ENCODE results near the gene FAM72D.
"Not testable (repeated sequence)": the region's sequence is repeated elsewhere in the genome, so short reads cannot be mapped to it uniquely, and the experiment has no call there.

The FAM72D gene

DNA sequence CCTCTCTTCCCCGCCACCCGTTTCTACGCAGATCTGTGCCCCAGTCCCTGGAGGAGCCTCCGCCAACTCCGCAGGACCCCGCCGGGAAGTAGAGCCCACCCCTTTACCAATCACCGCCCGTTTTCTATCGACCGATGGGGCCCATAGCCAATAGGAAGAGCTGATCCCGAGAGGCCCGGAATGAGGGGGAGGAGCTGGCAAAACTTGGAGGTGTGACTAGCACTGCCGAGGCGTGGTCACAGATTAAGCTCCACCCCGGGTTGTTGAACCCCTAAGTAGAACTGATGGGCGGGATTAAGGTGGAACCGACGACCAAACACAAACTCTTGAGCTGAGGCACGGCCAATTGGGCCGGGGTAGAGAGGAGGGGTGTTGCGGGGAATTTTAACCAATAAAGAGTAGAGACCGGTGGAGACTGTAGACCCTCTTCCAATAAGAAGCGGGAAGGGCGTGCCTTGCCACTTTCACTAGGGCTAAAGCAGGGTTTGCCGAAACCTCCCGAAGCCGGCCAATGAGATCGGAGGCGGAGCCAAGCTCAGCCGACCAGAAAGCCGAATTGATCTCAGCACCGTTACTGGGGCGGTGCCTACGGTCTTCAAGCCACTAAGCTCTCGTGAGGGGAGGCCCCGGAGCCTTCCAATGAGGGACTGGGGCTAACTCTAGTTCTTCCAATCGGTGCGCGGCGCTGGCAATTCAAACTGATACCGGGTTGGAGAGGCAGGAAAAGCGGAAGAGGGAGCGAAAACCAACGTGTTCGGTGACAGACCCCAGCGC lies at the start of gene FAM72D, which contains the start of gene SRGAP2B:
FAM72D (plus strand) TSS at position 691 of the 774 bp plus-strand sequence. CDS start 874 bp downstream, outside the sequence.
SRGAP2B (minus strand) TSS at position 45 of the 774 bp plus-strand sequence. CDS start 2,427 bp downstream, outside the sequence.
- FAIRE-seq, result peak; percentile 99

DNA sequence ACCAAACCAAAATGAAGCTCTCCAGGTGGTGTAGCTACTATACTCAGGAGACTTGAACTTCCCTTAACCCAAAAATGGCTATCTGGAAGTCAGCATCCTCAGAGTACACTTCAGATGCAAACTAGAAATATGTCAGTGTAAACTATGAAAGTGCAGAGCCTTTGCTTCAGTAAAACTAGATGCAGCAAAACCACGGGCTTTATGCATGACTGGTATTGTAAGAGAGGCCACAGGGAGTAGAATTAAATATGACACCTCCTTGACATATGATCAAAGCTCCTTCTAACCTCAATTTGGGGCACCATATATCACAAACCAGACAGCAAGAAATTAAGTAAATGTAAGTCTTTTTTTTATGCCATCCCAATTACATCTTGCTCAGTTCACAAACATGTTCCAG lies 48.2 kb upstream of the FAM72D start:
- FAIRE-seq, result not testable (repeated sequence)

DNA sequence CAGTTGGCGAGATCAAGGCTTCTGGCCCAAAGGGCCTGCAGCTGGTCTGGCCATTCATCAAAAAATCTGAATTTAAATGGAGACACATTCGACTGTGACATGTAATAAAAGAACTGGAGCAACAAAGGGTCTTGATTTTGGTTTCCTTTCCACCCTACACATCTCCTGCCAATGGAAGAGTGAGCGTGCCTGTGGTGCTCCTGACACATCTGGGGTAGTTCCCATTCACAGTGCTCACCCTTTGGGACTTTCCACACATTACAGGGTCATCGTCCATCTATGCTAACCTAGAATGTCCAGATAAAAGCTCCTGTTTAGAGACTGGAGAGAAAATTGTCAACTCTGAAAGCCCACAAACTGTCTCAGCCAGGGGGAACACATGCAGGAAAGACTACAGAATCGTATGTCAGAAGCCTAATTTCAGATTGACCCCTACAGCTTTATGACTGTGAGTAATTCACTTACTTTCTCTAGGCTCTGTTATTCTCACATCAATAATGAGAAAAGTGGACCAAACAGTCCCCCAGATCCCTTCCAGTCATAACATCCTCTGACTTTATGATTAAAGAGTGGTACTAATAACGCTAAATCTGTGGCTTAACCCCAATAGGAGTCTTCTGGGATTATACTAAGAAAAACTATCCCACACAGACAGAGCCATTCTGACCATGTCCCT lies 47.5 kb upstream of the FAM72D start:
- not testable (repeated sequence) for FAIRE-seq

DNA sequence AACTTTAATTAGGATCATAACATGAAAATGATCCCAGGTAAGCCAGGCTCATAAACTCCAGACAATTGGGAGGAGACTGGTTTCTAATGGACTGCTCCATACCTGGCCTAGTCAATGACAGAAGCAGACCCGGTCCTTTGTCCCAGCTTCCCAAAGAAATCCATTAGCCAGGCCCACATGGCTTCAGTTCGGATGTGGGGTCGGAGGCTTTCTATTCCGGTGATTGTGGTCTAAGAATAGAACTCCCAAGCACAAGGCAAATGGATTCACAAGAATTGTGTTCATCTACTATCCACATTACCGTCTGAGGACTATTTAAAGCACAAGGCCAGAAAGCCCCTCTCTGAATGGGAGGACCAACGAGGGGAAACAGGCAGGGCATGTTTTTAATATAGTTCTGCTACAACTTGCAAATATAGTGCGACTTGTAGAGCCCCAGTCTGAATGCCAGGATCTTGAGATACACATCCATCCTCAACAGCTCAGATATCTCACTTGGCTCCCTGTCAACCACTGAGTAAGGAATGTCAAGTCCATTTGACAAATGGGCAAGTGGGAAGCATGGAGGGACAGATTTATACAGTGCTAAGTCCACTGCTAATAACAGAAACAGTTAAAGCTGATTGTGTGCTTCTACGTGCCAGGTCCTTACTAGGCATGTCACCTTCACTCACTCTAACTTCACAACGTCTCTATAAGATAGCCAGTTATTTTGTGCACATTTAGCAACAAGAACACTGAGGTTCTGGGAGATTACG lies 43.6 kb upstream of the FAM72D start:
- FAIRE-seq, result not testable (repeated sequence)

DNA sequence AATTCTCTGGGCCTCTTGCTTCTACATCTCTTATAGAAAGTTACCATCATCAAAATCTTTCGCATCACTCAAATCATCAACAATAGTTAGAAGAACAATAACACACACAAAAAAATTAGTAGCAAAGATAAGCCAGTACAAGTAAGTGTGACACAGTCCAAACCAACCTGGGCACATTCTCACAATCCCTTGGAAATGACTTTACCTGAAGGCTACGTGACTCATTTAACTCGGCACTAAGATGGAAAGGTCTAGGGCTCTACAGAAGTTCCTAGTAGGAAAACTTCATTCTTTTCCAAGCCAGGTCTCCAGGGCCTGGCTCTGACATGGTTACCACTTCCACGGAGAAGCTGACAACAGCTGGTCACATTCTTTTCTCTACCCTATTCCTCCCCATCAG lies 42.3 kb upstream of the FAM72D start:
- not testable (repeated sequence) for FAIRE-seq

DNA sequence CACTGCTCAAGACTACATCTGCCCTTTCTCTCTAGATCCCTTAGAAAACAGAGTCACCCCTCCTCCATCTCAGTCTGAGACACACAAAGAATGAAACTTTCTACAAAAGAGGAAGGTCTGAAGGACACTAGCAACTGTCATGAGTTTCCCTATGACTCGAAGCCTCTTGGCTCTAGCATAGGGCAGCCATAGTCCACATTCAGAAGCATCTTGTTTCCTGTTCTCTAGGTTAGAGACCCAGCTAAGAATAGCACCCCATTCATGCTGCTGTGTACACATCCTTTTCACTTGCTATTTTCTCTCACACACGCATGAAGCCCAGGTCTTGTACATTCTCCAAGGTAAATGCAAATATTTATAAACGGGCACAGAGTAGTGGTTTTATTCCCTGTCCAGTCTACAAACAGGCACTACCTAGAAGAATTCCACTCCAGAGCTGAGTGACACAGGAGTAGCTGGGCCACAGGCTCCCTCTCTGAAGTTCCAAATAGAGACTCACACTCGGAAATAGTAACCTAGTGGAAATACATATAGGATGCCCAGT lies 40.5 kb upstream of the FAM72D start:
- not testable (repeated sequence) for FAIRE-seq

DNA sequence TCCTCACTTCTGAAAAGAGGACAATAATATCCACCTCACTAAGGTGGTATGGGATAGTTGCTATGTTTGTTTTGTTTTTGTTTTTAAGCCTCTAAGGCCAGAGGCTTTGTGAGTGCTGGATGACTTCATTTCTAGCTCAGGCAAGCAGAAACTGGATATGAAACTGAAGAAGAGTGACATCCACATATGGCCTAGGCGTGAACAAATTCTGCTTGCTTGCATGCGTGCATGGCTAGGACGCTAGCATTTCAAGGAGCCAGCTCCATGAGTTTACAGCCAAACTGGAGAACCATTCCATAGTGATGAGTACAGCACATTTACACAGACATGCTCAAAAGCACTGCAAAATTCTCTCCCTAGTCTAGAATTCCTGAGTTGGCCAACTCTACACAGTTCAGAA lies 37.6 kb upstream of the FAM72D start:
- FAIRE-seq, result not testable (repeated sequence)

DNA sequence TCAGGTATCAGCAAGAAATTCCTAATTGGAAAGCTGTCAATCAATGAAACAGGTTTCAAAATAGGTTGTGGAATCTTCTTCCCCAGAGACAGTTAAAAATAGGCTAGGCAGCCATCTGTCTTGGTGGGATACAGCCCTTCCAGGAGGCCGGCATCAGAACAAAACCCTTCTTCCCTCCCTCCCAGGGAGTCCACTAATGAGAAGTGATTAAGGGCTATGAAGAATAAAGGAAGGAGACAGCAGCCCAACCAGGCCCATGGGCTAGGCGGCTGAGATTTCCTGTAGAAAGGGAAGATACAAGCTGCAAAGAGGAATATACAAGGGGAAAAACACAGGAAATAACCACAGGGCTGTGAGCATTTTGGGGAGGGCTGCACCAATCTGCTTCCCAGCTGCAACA lies 32.5 kb upstream of the FAM72D start:
- not testable (repeated sequence) for FAIRE-seq

DNA sequence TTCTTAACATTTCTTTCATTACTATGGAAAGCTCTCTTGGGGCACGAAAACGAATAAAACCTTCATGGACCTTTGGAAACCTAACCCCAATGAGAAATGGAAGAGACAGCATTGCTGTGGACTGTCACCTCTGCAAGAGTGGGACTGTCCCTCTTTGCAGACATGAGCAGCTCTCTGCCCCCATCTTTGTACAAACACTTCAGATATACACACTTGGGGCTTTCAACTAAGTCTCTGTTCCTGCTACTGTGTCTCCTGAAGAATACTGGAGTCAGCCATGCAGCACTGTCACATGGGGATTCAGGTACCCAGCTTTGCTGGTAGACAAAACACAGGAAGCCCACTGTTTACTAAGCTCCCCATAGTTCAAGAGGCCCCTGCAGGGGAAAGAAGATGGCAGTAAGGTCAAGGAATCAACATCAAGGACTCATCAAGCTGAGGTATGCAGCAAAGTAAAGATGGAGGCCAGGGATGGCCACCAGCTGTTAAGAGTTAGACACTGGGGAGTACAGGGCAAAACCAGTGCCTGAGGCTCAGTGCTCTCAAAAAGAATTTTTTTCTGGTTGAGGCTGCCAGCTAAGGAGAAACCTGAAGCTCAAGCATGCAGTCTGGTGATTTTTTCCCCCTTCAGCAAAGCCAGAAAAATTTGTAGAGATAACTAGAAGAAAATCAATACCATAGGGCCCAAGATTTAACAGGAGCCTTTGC lies 31.7 kb upstream of the FAM72D start:
- FAIRE-seq, result not testable (repeated sequence)

DNA sequence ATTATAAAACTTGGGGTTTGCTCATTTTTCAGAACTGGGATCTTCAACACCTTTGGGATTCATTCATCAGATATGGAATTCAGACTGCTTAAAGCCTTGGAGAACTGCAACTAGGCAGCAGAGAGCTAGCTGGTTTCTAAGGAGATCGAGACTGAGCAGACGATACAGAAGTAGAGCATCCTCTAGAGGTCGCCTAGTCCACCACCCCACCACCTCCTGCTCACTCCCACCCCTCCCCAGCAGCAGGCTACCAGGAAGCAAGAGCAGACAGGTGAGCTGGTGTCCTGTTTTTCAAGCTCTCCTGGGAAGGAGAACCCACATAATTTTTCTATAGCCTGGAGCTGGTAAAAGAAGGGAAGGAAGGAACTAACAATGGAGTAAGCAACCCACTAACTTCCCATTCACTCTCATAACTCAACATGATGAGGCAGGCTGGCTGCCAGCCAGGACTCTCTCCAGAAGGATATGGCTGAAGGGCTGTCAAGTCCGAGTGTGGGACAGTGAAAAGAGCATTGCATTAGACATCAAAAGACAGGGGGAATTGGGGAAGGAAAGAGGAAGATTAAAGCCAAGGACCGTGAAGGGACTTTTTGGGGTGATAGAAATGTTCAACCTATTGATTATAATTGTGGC lies 30.5 kb upstream of the FAM72D start:
- not testable (repeated sequence) for FAIRE-seq

DNA sequence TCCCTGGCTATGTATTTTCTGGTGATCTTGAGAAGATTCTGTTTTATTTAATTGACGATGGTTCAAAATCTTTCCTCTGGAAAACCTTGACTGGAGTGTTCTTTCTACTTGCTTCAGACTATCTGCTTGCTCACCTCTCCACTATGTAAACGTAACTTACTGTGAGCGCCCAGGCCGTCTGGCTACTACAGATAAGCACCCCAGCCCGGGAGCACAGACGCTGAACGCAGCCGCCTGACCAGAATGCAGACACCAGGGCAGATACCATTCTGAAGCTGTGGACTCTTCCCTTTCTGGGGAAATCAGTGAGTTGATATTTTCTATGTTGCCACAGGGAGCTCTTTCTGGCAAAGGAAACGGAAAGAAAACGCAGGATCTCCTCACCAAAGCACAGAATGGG lies 29.3 kb upstream of the FAM72D start:
- FAIRE-seq, result not testable (repeated sequence)

DNA sequence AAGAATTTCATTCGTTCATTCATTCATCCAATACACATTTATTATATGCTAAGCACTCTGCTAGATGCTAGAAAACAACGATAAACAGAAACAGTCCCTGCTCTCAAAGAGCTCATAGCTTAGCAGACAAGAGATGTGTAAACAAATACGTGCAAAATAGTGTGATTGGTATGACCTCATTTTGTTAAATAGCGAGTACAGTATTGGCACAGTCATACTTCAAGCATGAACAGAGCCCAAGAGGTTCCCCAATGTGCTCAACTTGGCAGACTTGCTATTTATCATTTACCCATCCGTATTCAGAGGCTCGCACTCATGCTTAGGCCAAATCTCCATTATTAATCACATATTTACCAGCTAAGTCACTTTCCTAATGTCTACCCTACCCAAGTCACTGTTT lies 24.2 kb upstream of the FAM72D start:
- not testable (repeated sequence) for FAIRE-seq

DNA sequence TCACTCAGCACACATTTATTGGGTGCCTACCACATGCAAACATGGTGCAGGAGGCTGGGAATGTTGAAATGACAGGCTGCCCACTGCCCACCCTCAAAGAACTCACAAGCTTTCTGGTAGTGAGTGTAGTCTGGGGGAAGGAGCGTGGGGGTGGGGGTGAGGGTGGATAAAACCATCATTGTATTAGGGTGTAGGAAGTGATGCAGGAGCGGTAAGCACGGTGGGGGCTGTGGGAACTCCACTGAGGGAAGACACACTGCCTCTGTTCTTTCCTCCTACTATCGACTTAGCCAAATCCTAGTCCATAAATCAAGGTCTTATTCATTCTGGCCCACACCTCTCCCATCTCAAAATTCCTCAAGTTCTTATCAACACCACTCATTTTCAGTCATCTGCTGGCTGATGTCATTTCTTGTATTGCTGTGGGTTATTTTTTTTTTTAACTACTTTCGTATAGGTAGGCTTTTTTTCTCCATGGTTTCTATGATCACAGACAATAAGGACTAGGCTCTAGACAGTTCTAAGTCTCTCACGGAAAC lies 21.7 kb upstream of the FAM72D start:
- FAIRE-seq, result not testable (repeated sequence)

DNA sequence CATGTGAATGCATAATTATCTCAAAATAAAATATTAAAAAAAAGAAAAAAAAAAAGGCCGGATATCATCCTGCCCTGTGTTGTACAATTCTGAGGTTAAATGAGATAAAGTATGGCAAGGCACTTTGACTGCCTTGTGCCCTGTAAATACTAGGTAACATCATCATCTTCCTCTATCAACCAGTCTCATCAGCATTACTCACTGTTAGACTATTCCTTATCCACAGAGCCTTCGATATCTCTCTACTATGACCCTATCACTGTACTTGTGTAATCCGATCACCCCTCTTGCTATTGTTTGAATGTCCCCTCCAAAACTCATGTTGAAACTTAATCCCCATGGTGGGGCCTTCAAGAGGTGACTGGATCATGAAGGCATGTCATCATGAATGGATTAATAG lies 18.9 kb upstream of the FAM72D start:
- not testable (repeated sequence) for FAIRE-seq

DNA sequence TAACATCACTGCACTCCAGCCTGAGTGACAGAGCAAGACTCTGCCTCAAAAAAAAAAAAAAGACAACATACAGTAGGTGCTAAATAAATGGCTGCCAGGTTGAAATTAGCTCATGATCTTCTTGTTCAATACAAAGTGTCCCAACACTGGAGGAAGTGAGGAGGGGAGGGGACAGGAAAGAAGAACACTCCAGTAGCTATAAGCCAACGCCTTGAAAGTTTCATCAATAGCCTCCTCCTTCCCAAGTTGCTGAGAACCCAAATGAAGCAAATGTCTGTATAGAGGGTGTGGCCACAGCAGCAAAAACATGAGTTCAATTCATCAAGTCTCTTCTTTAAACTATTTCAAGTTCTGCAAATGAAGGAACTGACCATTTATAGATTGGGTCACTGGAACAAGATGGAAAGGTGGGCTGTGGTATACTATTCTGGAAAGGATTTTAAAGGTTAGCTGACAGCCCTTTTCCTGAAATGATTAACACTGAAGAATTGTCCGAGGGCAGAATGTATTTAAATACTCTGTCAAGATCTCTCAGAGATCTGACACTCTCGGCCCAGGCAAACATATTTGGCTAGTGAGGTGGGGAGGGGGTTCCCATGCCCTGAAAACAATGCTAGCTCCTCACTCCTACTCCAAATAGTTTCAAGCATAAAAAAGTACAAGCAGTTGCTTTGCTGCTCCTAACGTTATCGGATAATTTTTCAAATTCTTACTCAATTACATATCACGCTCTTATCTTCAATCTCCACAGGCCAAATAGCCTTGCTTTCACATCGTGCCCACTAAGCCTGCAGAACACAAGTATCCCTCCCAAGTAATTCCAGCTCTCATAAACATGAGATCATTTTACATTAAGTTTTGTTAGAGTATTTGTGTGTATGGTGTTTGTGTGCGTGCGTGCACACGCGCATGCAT lies 17.6 kb upstream of the FAM72D start:
- FAIRE-seq, result not testable (repeated sequence)

DNA sequence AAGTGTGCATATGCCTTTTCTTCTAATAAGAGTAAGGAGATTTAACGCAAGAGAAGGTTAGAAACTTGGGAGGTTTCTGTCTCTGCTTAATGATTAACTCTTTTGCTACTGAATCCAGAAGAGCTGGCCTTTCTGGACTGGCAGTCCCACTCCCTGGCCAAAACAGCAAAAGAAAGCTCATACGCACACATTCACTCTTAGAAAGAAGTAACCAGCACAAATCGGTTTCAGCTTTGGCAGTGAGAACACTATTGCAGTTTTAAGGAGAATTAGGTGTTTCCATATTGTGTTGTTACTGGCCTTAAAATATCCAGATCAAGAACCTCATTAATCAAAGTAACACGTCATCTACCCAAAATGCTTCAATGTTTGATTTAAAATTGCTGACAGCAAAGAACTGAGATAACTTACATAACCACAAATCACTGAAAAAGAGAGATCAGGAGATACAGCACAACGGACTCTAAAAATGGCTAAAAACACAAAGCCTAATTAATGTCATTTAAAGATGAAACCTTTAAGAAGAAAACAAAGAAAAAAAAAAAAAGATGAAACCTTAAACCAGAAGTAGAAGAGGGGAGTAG lies 16.9 kb upstream of the FAM72D start:
- not testable (repeated sequence) for FAIRE-seq

DNA sequence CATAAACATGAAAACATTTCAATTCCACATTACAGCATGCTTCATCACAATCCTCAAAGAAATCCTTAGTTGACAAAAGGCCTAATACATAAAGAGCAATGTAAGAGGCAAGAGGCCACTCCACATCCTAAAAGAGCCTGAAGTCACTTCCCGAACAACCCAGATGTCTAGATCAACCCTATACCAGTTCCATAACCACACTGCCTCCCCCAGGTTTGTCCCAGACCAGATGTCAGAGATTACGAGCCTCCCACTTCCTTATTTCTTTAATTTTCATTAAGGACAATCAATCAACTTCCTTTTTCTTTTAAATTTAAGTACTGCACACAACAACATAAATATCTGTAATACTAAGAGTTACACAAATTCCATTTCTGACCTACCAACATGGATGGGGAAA lies 16.0 kb upstream of the FAM72D start:
- FAIRE-seq, result not testable (repeated sequence)

DNA sequence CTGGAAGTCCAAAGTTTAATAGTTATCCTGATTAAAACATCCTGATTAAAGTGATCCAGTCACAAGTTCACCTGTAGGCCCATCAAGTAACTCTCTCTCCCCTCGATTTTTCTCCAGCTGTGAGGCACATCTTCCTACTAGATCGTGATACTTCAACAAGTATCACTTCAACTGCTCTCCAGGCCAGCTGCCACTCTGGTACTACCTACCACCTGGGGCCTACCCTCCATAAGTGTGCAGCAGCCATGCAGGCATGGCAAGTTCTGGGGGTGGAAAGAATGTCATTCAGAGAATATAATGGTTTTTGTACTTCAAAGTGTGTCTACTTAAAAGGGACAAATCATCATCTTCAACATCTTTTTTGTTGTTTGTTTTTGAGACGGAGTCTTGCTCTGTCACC lies 15.6 kb upstream of the FAM72D start:
- FAIRE-seq, result not testable (repeated sequence)

DNA sequence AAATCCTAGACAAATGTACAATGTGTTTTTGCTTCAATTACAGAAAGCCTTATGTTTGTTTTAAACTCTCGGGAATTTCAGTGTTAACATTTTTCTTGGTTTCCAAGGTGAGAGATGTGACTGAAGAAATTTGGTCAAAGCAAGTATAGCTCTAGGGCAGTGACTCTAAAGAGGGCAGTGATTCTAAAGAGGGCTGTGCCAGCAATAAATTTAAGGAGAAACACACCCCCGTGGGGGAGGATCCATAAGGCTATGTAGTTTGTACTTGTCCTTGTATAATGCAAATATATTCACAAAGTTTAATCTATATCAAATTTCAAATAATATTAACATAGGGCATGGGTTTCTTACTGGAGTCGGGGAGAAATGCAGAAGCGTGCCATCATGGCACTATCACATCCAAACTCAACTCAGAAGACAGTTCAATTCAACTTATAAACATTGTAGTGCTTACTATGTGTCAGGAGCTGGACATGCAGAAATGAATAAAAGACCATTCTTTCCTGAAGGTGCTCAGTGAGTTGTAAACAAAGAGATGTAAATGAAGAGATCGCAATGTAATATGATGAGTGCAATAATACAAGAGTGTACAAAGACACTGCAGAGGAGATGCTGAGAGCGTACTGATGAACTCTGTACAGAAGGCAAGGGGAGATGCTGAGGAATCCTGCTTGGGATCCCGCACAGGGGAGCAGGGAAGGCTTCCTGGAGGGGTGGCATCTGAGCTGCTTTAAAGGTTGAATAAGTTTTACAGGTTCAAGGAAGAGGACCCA lies 13.1 kb upstream of the FAM72D start:
- FAIRE-seq, result not testable (repeated sequence)

All from A204.1 (cell line).